Umbilical cord (tissue), 2 donors: ENCODE results near the gene RYR2. TPM values are rescaled to one million over a fixed set of nuclear protein-coding genes. Genes with fewer than 3 reads are reported as not detected.
"Not testable (repeated sequence)": the region's sequence is repeated elsewhere in the genome, so short reads cannot be mapped to it uniquely, and the experiment has no call there.

Experiments
- DNase-seq: peaks from one replicate; pipeline ENCODE4 v3.0.0-alpha.2; 2015; ENCODE audit warnings: low spot score
- total RNA-seq: library from RNA; depleted of rRNA; stranded (reverse); fragments of >200 nt; gene quantifications from one replicate; pipeline ENCODE4 v1.2.3, GENCODE V29; 2014; ENCODE audit warnings: low replicate concordance; ENCODE audit not compliant: insufficient read depth

Gene RYR2
- total RNA-seq, 1 donor from 2014 or later, result 24.8 TPM

- peak; percentile 63 for DNase-seq
Measured at GRCh38 chr1:237141502-237141901, 99.5 kb downstream of the RYR2 start.

GRCh38 chr1:237145379-237146135, 103.6 kb downstream of the RYR2 start:
- peak; percentile 44 for DNase-seq

- DNase-seq, result peak; percentile 89
Measured at GRCh38 chr1:237146241-237146640, 104.3 kb downstream of the RYR2 start.

- no peak for DNase-seq
Measured at GRCh38 chr1:237149857-237150256, 107.9 kb downstream of the RYR2 start.

- DNase-seq, result not testable (repeated sequence)
Measured at GRCh38 chr1:237151979-237152378, 110.0 kb downstream of the RYR2 start.

- DNase-seq, result no peak
Measured at GRCh38 chr1:237152506-237153335, 110.7 kb downstream of the RYR2 start.

GRCh38 chr1:237154157-237154556, 112.2 kb downstream of the RYR2 start:
- peak; percentile 91 for DNase-seq

GRCh38 chr1:237164406-237165352, 122.7 kb downstream of the RYR2 start:
- no peak for DNase-seq

- no peak for DNase-seq
Measured at GRCh38 chr1:237166086-237166485, 124.1 kb downstream of the RYR2 start.

GRCh38 chr1:237166593-237167101, 124.7 kb downstream of the RYR2 start:
- no peak for DNase-seq

- no peak for DNase-seq
Measured at GRCh38 chr1:237170149-237170548, 128.2 kb downstream of the RYR2 start.

GRCh38 chr1:237171454-237172117, 129.6 kb downstream of the RYR2 start:
- DNase-seq, result peak; percentile 64

- no peak for DNase-seq
Measured at GRCh38 chr1:237172118-237172485, 130.1 kb downstream of the RYR2 start.

GRCh38 chr1:237179503-237179902, 137.5 kb downstream of the RYR2 start:
- DNase-seq, result no peak

GRCh38 chr1:237180256-237180655, 138.3 kb downstream of the RYR2 start:
- DNase-seq, result peak; percentile 78

- peak; percentile 72 for DNase-seq
Measured at GRCh38 chr1:237181743-237182317, 139.8 kb downstream of the RYR2 start.

GRCh38 chr1:237183963-237184540, 142.1 kb downstream of the RYR2 start:
- DNase-seq, result no peak

- DNase-seq, result peak; percentile 47
Measured at GRCh38 chr1:237186675-237187074, 144.7 kb downstream of the RYR2 start.

GRCh38 chr1:237187842-237188241, 145.9 kb downstream of the RYR2 start:
- DNase-seq, result peak; percentile 84

GRCh38 chr1:237191403-237191802, 149.4 kb downstream of the RYR2 start:
- no peak for DNase-seq
